ENCODE results near the gene ASB2.

DNA sequence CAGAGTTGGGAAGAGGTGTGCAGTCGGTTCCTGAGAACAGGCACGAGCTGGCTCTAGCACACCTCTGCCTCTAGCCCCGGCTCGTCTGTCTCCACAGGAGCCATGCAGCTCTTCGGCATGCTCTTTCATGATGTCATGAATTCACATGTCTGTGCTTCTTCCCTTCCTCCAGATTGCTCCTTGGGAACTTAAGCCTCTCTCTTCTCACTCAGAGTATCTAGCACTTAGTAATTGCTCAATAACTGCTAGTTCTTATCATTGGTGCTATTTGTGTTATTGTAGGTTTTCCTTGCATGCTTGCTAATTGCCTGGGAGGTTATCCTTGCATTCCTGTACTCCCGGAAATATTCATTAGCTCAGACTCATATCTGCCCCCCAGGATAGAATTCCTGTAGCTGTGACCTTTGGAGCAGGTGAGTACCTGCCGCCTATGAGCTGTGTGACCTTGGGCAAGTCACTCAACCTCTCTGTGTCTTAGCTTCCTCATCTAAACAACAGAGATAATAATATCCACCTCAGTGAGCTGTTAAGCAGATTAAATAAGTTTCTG, 29.8 kb downstream of the ASB2 start:
- TF ChIP-seq, protein P1, sequence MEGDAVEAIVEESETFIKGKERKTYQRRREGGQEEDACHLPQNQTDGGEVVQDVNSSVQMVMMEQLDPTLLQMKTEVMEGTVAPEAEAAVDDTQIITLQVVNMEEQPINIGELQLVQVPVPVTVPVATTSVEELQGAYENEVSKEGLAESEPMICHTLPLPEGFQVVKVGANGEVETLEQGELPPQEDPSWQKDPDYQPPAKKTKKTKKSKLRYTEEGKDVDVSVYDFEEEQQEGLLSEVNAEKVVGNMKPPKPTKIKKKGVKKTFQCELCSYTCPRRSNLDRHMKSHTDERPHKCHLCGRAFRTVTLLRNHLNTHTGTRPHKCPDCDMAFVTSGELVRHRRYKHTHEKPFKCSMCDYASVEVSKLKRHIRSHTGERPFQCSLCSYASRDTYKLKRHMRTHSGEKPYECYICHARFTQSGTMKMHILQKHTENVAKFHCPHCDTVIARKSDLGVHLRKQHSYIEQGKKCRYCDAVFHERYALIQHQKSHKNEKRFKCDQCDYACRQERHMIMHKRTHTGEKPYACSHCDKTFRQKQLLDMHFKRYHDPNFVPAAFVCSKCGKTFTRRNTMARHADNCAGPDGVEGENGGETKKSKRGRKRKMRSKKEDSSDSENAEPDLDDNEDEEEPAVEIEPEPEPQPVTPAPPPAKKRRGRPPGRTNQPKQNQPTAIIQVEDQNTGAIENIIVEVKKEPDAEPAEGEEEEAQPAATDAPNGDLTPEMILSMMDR (optimal IDR thresholded peaks at IDR 0.05 in 1 of 3, IDR thresholded peaks at IDR 0.05 in 1 of 3, conservative IDR thresholded peaks at IDR 0.05 in 1 of 3; ENCODE audit: extremely low read depth in 1 of 3, insufficient read depth in 2 of 3, low read length in 3 of 3): no peak
- TF ChIP-seq EZH2 (IDR thresholded peaks at IDR 0.05; ENCODE audit: low read length): no peak

Data from keratinocyte (primary cell).